Measurements from ENCODE around the gene PIGS. TPM values are rescaled to one million over a fixed set of nuclear protein-coding genes. Genes with fewer than 3 reads are reported as not detected.
A peak's percentile ranks its signal among the peaks of the same experiment; 100 is the strongest.

The PIGS gene
- total and polyA plus RNA-seq, 9 of the 15 experiments (the other 6 are each of a cell fraction or from before 2014, with no cell fraction given): 47.5 to 138 (median 57.6) TPM

DNA sequence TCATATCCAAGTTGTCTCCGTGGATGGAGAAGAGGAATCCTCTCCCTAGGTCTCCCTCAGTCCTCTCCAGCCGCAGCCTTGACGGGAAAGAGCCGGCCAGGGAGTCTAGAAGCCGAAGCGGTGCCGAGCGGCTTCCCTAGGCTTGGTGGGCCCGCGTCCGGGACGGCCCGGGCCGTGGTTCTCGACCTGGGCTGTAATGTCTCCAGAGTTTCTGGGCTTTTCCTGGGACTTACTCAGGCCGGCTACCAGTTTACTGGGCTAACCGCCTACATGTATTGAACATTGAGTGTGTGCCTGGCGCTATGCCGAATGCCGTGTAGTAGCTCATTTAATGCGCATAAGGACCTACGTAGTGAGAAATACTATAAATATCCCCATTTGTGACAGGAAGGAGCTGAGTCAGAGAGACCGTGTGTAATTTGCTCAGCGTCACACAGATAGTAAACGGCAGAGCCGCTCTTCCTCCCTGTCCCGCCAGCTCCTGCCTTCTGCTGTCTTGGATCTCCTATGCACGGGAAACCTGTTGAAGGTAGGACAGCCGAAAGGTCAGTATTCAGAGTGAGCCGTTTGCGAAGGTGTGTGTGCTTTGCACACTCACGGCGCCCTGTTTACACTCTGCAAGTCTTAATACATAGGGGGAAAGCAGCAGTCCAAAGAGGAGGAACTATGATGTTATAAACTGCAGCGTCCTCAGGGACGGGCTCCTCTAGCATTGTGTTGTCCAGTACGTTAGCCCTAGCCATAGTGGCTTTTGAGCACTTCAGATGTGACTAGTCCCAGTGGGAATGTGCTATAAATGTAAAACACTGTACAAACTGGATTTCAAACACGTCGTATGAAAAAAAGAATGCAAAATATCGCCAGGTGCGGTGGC, 28.2 kb upstream of the PIGS start (continued):
- no peak for TF ChIP-seq ZNF512 (tag; IDR thresholded peaks at IDR 0.05)
- TF ChIP-seq, protein P1, sequence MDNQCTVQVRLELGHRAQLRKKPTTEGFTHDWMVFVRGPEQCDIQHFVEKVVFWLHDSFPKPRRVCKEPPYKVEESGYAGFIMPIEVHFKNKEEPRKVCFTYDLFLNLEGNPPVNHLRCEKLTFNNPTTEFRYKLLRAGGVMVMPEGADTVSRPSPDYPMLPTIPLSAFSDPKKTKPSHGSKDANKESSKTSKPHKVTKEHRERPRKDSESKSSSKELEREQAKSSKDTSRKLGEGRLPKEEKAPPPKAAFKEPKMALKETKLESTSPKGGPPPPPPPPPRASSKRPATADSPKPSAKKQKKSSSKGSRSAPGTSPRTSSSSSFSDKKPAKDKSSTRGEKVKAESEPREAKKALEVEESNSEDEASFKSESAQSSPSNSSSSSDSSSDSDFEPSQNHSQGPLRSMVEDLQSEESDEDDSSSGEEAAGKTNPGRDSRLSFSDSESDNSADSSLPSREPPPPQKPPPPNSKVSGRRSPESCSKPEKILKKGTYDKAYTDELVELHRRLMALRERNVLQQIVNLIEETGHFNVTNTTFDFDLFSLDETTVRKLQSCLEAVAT (IDR thresholded peaks at IDR 0.05): peak in 1 of 2 experiments; percentile 1; a peak in 1 of 4 replicates
- 0 out of 2 replicates have a peak, but pooled peaks have one; percentile 30 for TF ChIP-seq HDGF (IDR thresholded peaks at IDR 0.05)
- TF ChIP-seq CBX2 (IDR thresholded peaks at IDR 0.05; ENCODE audit: insufficient read depth, low read length, poor library complexity, severe bottlenecking): no peak
- no peak for TF ChIP-seq ZC3H4 (CRISPR knock-in tag; IDR thresholded peaks at IDR 0.05; ENCODE audit: borderline replicate concordance)
- TF ChIP-seq, protein P2, sequence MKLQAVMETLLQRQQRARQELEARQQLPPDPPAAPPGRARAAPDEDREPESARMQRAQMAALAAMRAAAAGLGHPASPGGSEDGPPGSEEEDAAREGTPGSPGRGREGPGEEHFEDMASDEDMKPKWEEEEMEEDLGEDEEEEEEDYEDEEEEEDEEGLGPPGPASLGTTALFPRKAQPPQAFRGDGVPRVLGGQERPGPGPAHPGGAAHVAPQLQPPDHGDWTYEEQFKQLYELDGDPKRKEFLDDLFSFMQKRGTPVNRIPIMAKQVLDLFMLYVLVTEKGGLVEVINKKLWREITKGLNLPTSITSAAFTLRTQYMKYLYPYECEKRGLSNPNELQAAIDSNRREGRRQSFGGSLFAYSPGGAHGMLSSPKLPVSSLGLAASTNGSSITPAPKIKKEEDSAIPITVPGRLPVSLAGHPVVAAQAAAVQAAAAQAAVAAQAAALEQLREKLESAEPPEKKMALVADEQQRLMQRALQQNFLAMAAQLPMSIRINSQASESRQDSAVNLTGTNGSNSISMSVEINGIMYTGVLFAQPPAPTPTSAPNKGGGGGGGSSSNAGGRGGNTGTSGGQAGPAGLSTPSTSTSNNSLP (IDR thresholded peaks at IDR 0.05; ENCODE audit: borderline replicate concordance, low read depth, low read length): no peak
- no peak for TF ChIP-seq ZBTB11 (CRISPR knock-in tag; IDR thresholded peaks at IDR 0.05)
- TF ChIP-seq MEIS2 (IDR thresholded peaks at IDR 0.05; ENCODE audit: partially characterized antibody): peak; percentile 94
- no peak for TF ChIP-seq TAF9B (IDR thresholded peaks at IDR 0.05; ENCODE audit: partially characterized antibody)
- TF ChIP-seq SLC30A9 (CRISPR knock-in tag; IDR thresholded peaks at IDR 0.05): no peak
- TF ChIP-seq THAP12 (CRISPR knock-in tag; IDR thresholded peaks at IDR 0.05): no peak
- no peak for TF ChIP-seq ZNF445 (CRISPR knock-in tag; IDR thresholded peaks at IDR 0.05; ENCODE audit: low read depth)
- no peak for TF ChIP-seq CHCHD3 (CRISPR knock-in tag; IDR thresholded peaks at IDR 0.05)
- no peak for TF ChIP-seq TAF1 (IDR thresholded peaks at IDR 0.05; ENCODE audit: control insufficient read depth, extremely low read depth, insufficient read depth, low read length, severe bottlenecking)
- no peak for TF ChIP-seq ZSCAN29 (IDR thresholded peaks at IDR 0.05)
